Lung microvascular endothelial cell (primary cell): ENCODE measurements around the gene LIPC. TPM values are rescaled to one million over a fixed set of nuclear protein-coding genes. Genes with fewer than 3 reads are reported as not detected.

Source experiments
- DNase-seq, 2 donors: peaks; one replicate each; pipeline versions ENCODE4 v3.0.0 to v3.0.0-alpha.2; 2010; ENCODE audit warnings: low read depth in 2 of 2
- total RNA-seq: library from RNA; depleted of rRNA; stranded (reverse); fragments of >200 nt; gene quantifications from 2 replicates; pipeline ENCODE4 v1.2.1, GENCODE V29; 2014

Gene LIPC
- total RNA-seq, 1 donor from 2014 or later = not detected

DNA sequence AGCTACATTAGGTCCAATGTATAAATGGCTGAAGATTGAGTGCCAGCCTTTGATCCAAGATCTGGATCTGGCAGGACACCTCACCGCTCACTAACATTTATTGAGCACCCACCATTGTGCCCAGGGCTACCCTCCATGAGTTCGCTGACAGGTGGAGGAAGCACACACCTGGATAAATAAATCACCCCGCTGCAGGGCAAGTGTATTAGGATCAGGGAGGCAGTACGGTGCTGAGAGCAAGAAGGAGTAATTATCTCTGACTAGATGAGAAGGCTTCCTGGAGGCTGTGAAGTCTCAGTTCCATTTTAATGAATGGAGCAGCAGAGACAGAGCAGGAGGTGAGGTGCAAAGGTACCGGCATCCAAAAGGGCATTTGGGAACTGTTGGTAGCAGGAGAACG, 104.1 kb downstream of the LIPC start:
- DNase-seq = no peak

DNA sequence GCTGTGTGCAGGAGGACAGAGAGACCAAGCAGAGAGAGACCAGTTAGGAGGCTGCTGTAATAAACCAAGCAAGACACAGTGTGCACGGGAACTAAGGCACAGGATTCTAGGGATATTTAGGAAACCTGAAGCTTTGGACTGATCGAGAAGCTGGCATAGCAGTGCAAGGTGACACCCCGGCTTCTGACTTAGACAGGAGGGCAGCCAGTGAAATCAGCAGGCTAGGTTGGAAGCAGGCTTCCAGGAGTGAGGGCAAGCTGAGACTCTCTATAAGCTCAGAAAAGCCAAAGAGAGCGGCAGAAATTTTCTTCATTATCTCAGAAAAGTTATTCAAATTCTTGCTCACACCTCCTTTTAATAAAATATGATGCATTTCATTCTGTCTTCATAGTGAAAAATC, 104.6 kb downstream of the LIPC start:
- no peak for DNase-seq

DNA sequence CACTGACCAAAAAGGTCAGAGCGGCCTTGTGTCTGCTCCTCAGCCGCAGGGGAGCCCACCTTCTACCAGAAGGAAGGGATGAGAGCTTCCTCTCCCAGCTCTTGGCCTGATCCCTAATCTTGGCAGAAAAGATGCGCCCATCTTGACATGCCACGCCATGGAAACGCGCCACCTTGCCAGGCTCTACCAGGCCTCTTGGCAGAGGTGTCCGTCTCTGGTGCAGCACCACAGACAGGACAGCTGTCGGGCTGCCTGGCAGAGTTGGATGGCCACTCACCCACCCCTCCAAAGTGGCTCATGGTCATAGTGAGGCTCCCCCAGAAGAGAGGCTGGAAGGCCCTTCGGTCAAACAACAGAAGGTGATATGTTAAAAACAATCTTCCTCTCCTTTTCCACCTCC, 105.2 kb downstream of the LIPC start:
- DNase-seq = no peak

DNA sequence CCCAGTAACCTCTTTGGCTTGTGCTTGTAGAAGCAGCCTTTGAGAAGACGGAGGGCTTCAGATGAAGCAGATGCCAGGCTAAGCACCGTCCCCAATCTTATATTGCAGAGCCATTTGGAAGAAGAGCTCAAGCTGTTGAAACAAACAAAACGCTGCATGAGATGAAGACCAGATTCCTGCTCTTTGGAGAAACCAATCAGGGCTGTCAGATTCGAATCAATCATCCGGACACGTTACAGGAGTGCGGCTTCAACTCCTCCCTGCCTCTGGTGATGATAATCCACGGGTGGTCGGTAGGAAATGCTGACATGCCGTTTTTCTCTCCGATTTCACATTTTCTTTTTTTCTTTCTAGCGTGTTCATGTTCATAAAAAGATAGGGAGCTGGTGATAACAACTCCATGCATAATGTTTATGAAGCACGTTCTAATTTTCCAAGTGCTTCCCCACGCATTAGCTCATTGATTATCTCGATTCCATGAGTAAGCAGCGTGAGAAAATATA, 106.5 kb downstream of the LIPC start:
- no peak for DNase-seq

DNA sequence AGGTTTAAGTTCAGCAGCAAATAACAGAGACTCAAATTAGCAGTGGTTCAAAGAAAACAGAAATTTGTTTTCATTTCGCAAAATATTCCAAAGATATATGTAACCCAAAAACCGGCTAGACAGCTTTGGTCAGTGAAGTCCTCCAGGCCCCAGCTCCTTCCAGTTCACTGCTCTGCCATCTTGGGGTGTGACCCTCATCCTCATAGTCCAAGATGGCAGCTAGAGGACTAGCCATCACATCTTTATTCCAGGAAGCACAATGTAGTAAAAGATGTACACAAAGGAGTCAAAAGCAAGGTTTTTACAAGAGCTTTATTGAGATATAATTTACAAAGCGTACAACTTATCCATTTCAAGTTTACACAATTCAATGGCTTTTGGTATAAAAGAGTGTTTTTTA, 107.1 kb downstream of the LIPC start:
- no peak for DNase-seq

DNA sequence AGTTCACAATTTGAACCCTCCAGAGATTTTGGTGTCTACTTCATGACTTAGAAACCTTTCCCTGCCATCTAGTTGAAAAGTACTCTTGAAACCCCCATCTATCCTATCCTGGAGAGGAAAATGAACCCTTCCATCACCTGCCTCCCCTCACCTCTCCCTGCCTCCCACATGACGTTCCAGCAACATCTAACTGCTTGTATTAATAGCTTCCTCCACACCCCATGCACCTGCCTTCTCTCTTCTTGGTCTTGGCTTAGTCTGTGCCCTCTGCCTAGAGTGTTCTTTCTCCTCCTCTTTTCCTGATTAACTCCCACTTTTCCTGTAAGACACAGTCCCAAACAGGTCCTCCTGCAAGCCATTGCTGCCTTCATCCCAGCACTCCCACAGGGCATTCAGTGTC, 107.8 kb downstream of the LIPC start:
- DNase-seq = no peak

DNA sequence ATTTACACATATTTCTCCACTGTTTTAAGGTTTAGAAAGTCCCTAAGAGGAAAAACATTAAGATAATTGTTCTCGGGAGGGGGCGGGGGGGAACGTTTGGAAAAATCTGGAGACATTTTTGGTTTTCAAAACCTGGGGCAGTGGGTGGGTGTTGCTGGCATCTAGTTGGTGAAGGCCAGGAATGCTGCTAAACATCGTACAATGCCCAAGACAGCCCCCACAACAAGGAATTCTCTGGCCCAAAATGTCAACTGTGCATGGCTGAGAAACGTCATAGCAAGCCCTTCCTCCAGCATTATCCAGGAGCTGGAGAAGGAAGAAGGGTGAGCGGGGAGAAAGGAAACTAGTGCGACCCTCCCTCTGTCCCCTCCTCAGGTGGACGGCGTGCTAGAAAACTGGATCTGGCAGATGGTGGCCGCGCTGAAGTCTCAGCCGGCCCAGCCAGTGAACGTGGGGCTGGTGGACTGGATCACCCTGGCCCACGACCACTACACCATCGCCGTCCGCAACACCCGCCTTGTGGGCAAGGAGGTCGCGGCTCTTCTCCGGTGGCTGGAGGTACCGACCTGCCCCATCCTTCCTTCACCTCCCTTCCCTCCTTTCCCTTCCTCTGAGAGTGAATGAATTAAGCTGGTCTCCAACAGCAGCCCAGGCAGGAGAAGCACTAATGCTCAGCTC, 109.8 kb downstream of the LIPC start:
- no peak for DNase-seq

DNA sequence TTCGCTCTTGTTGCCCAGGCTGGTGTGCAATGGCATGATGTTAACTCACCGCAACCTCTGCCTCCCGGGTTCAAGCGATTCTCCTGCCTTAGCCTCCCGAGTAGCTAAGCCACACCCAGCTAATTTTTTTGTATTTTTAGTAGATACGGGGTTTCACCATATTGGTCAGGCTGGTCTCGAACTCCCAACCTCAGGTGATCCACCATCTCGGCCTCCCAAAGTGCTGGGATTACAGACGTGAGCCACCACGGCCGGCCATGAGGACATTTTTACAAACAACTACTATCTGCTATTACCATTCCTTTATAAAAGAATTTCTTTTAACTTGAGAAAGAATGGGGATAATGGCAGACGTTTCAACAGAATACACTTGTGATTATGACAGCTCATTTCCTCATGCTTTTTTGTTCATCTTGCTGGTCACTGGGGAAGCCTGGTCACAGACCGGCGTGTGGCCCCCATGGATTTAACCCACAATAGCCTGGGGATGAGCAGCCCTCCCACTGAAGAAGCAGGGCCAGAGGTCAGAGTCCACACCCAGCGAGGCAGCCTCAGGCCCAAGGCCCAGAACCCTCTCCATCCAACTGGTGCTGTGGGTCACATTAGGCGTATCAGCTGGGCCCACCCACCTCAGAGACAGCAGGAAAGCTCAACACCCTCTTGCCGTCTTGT, 112.0 kb downstream of the LIPC start:
- DNase-seq = no peak

DNA sequence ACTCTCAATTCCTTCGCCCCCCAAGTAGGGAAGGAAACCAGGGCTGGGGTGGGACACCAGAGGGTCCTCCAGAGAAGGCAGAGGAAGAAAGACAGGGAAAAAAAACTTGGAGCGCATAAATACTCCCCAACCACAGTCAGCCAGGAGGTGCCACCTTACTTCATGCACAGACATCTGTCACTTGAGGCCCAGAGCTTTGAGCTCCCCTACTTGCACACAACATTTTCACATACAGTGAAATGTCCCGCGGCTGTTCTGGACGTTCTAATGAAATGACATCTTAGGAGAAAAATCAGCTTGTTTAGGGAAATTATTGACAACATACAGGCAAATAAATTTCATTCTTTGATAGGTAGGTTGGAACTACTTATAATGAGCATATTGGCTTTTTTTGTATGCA, 113.0 kb downstream of the LIPC start:
- DNase-seq = no peak

DNA sequence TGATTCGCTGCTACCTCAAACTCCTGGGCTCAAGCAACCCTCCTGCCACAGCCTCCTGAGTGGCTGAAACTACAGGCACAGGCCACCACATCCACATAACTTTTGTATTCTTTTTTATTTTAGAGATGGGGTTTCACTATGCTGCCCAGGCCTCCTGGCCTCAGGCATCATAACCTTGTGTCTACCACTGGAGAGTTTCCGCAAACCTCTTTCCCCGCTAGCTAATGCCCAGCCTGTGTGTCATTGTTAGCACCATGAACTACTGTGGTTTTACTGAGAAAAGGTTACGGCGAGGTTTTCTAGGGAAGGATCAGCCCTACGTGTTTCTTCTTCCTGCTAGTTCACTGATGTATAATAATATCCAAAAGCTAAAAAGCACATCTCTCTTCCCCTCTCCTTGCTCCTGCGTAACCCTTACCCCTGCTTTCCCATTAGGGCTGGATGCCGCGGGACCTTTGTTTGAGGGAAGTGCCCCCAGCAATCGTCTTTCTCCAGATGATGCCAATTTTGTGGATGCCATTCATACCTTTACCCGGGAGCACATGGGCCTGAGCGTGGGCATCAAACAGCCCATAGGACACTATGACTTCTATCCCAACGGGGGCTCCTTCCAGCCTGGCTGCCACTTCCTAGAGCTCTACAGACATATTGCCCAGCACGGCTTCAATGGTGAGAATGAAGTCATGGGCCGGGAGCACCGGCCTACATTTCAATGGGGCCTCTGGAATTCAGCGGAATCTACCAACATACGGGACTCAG, 113.7 kb downstream of the LIPC start:
- no peak for DNase-seq

DNA sequence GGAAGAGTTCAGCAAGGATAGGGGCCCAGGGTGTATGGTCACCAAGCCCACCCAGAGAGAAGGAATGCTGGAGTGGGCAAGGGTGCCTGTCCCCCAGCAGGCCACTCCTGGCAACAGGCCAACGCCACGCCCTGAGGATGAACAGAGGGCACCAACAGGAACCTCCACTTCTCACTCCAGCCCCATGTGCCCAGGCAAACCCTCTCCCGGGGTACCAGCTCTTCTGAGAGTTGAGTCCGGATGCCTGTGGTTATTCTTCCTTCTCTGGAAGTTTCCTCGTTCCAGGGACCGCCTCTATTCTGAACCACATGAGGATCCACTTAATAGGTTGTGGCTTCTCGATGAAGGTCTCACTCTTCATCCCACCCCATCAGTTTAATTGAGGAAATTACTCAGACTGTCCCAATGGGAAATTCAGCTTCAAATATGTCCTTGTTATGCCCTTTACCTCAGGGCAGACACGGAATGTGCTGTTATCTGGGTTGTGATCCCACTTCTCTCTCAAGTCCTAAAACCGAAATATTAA, 114.3 kb downstream of the LIPC start:
- peak in 1 of 2 donors; percentile 21 for DNase-seq

DNA sequence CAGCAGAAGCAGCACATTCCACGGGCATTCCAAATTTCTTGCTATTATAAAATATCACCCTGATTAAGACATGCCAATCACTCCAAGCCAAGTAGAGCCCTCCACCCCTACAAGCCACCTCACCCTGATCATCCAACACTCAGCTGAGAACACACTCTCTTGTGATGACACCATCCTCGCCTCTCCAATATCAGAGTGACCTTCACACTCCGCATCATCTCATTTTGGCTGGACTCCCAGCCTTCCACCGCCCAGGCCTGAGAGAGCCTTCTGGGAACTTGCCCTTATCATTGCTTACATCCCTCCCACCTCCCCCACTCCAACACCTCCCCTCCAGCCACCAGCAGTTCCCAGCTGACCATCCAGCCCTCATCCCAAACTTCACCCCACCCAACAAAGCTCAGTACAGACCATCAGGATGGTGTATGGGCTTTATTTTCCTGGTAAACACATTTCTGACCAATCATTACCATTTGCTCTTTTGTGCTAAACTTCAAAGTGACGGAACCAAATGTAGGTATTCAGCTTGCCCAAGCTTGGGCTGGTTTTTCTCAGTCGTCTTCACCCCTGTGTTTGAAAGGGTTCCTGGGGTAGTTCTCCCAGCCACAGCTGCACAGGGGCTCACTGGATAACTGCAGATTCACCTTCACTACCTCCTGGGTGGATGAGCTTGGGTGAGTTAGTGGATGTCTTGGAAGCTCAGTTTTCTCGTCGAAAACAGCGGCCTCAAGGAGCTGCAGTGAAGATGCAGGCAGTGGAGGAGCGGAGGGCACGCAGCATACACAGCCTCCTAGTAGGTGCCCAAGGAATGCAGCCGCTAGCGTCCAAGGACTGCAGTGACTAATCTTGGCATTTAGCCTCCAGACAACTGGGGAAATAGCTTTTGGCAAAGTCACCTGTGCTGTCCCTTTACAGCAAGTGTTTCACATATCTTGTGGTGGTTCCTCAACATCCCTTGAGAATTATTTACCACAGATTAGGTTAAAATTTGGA, 115.1 kb downstream of the LIPC start:
- DNase-seq = peak; percentile 23 to 86

DNA sequence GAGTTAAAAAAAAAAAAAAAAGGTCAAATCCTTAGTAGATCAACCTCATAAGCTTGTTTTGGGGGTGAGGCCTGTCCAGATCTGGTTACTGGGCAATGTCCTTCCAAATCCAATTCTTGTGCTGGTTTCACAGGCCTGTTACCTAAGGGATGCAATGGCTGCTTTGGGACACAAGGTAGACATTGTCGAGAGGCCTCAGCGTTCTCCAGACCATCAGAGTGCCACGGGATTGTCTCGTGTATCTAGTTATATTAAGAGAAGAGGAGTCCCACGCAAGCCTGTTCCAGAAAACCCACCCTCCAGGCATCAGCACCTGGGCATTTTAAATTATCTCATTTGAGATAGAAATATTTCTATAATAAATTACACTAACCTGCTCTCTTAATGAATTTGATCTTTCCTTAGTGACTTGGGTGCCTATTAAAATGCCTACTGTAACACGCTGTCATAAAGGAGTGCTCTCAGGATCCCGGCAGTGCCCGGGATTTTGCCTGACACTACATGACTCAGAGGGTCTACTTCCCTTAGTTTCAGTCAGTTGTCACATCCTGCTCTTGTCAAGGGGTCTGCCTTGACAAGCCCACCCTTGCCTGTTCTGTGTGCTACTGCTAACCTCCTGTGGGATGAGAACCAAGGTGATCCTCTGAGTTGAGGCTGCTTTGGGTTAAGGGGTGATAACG, 116.0 kb downstream of the LIPC start:
- DNase-seq = no peak

DNA sequence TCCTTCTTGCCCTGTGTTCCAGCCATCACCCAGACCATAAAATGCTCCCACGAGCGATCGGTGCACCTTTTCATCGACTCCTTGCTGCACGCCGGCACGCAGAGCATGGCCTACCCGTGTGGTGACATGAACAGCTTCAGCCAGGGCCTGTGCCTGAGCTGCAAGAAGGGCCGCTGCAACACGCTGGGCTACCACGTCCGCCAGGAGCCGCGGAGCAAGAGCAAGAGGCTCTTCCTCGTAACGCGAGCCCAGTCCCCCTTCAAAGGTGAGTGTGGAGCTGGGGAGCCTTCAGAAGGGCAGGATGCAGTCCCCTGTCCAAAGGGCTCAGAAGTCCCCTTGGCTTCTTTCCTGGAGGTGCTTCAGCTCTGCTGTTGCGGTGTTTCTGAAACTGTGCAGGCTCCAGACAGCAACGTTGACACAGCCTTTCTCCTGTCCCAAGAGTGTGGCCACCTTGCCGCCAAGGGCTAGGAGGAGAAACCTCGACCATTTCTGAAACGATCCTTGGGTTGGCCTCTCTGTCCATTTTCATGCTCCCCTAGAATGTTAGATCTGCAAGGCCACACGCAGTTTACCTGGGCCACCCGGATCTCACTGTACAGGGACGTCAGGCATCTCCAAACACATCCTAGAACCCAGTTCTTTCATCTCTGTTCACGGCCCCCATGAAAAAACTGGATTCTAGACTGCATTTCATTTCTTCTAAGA, 116.7 kb downstream of the LIPC start:
- no peak for DNase-seq

DNA sequence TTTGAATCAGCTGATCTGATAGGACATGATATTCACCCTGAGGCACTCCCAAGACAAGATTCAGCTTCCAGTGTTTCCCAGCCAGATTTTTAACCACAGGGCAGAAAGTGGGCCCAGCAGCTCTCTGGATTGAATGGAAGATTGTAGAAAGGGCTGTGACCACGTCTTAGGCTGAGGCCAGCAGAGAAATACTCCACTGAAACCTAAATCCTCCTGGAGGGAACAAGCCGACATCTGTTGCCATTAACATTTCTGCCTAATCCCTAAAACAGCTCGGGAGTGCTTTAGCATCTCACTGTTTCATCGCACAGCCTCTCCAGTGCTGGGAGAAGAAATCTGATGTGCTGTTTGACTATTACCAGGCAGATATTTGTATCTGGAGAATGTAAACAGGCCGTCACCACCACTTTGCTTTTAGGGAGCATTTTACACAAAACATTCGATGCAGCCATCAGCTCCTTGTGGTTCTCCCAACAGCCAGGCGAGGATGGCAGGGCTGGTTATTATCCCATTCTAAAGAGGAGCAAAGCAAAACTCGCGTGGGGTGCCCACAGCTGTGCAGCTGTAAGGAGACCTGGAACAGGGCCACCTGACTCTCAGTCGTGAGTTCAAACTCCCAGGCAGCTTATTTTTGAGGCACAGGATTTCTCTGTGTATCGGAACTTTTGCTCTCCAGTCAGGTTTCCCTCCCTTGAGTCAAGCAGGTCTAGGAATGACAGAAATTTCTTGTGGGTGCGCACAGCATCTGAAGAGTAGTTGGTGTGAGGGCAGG, 117.4 kb downstream of the LIPC start:
- DNase-seq = no peak

DNA sequence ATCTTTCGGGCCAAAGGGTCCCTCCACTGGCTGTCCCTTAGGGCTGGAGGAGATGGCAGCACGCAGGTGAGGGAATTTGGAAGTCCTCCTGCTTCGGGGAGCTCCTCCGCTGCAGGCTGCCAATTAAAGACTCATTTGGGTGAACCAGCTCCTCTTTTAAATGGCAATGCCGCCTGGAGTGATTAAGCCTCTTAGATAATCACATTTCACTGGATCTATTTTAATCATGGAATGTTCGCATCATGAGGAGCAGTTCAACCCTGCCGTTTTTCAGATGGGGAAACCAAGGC, 117.9 kb downstream of the LIPC start:
- no peak for DNase-seq

DNA sequence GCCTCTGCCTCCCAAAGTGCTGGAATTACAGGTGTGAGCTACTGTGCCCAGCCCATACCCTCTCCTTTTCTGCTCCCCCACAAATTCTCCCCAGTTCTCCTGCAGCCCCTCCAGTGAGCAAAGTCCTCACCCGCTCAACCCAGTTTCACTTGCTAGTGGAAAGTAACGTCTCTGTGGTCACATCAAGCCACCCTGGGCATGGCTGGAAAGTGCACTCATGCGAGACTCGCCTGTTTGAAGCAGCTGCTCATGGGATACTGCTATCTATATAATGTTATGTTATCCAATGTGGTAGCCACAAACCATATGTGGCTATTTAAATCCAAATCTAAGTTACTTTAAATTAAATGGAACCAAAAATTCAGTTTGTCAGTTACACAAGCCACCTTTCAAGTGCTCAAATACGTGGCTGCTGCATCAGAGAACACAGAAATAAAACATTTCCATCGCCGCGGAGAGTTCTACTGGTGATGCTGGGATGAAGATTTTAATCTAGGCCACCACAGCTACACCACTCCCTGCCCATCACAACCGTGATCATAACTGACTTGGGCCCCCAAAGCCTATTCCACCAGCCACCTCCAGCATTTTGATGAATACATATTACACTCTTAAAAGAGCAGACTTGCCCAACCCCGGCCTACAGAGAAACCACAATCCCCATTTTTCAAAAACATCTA, 119.4 kb downstream of the LIPC start:
- no peak for DNase-seq

DNA sequence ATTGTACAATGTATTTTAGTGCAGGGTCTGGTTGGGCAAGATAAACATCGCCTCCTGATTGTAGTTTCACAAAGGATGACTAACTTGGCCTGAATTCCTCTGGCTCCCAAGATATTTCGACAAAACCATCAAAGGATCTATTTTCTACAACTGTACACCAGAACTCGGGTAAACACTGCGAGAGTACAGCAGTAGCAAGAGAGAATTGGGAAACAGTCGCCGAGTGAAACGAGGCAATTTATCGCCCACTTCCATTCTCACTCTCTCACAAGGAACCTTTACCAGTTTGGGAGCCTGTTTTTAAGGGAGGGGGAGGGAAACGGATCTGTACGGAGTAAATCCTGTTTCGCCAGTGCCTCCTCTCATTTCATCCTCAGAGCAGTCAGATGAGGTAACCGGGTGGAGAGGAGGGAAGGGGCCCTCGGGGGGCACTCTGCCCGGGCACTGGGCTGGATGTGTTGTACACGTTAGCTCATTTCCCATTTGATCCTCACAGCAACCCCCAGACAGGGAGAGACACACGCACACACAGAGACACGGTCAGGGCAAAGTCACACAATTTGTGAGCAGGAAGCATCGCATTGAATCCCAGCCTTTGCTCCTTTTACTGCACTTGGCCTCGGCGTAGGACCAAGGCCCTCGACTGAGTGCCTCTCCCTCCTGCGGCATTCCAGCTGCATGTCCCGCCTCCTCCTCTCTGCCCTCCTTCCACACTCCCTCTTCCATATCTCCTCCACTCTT, 120.1 kb downstream of the LIPC start:
- DNase-seq = peak in 1 of 2 donors; percentile 84
